ENCODE measurements around the gene RAI14.

The RAI14 gene

DNA sequence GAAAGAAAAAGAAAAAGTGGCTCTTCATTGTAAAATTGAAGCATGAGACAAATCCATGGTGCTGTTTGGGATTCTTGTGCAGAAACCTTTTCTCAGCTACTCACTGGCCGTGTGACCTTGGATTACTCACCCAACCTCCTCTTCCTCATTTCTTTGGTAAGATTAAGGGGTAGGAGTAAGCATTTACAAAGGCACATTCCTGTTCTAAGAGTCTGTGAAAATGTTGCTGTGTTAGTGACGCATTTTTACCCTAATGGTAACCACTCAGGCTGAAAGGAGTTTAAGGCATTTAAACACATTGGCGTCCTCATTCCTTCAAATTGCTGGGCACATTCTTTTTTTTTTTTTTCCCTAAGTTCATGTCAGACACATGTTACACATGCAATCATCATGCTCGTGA lies 4.3 kb downstream of the RAI14 start:
- H3K4me3 ChIP-seq (replicated peaks; ENCODE audit: low read depth, low read length) = no peak overlapping the region
- peak; percentile 74 for DNase-seq (ENCODE audit: extremely low read depth, low read depth)
- TF ChIP-seq, protein P1, sequence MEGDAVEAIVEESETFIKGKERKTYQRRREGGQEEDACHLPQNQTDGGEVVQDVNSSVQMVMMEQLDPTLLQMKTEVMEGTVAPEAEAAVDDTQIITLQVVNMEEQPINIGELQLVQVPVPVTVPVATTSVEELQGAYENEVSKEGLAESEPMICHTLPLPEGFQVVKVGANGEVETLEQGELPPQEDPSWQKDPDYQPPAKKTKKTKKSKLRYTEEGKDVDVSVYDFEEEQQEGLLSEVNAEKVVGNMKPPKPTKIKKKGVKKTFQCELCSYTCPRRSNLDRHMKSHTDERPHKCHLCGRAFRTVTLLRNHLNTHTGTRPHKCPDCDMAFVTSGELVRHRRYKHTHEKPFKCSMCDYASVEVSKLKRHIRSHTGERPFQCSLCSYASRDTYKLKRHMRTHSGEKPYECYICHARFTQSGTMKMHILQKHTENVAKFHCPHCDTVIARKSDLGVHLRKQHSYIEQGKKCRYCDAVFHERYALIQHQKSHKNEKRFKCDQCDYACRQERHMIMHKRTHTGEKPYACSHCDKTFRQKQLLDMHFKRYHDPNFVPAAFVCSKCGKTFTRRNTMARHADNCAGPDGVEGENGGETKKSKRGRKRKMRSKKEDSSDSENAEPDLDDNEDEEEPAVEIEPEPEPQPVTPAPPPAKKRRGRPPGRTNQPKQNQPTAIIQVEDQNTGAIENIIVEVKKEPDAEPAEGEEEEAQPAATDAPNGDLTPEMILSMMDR (IDR thresholded peaks at IDR 0.05; ENCODE audit: low read depth, low read length, missing control alignments) = no peak

DNA sequence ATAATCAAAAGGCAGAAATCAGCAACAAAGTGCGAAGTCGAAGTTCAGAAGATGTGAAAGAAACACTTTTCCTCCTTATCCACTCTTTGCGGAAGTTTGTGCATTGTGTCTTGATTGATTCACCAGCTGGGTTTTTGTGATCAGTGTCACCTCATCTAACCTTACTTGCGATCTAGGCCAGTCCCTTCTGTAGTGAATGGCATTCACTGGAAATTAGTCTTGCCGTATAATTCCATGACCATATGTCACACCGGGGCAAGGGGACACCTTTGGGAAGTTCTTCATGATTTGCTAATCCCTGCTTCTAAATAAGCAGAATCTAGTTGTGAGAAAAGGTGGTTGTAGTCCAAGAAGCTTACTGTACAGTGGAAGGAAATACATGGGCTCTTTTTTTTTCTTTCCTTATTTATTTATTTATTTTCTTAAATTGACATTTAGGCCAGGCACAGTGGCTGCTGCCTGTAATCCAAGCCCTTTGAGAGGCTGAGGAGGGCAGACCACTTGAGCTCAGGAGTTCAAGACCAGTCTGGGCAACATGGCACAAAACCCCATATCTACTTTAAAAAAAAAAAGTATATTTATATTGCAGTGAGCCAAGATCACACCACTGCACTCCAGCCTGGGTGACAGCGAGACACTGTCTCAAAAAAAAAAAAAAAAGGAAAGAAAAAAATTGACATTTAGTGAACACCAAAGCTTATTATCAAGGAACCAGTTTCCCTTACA lies 7.8 kb downstream of the RAI14 start:
- DNase-seq (ENCODE audit: extremely low read depth, low read depth) = no peak
- H3K4me3 ChIP-seq (replicated peaks; ENCODE audit: low read depth, low read length) = no peak overlapping the region
- TF ChIP-seq, protein P1 (IDR thresholded peaks at IDR 0.05; ENCODE audit: low read depth, low read length, missing control alignments) = no peak

DNA sequence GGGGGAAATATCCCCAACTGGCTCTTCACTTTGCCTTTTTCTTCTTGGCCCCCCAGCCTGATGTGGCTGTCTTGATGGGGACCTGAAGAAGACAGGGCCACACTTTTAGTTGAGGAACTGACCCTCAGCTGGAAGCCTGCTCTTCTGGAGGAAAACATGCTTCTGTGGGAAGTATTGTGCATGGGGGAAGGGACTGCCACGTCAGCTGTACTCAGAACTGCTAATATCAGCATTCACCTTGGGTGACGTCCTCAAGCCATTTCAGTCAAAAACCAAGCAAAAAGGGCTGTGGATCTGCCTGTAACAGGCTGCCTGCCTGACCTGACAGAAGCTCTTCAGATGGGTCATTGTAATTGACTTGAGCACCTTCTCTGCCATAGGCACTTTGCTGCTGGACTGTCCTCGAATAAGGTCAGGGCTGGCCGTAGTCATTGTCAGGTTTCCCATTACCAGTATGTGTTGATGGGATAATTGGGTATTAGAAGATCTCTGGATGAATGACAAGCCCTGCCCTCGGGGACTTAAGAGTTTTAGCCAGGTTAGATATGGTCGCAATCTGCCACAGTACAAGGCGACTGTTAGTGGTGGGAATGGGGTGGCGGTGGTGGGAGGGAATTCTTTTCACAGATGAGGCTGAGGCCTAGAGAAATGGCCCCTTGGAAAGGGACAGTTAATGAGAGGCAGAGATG lies 10.4 kb downstream of the RAI14 start:
- DNase-seq (ENCODE audit: extremely low read depth, low read depth) = no peak
- TF ChIP-seq, protein P1 (IDR thresholded peaks at IDR 0.05; ENCODE audit: low read depth, low read length, missing control alignments) = no peak
- no peak overlapping the region for H3K4me3 ChIP-seq (replicated peaks; ENCODE audit: low read depth, low read length)

DNA sequence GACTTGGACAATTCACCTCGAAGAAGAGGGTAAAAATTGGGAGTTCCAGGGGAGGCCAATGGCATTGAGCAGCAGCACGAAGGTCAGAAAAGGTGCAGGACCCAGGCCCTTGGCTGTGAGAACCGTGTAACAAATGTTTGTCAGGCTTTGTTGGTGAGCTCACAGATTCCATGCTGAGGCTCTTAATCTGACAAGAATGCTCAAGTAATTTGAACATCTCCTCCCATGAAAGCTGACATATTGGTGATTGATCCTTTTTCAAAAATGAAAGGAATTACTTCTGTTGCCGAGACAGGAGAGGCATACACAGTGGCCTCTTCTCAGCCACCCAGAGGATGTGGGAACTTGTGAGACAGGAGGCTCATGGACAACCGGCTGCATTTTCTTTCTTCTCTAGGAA lies 11.6 kb downstream of the RAI14 start:
- no peak for DNase-seq (ENCODE audit: extremely low read depth, low read depth)
- H3K4me3 ChIP-seq (replicated peaks; ENCODE audit: low read depth, low read length) = no peak overlapping the region
- TF ChIP-seq, protein P1 (IDR thresholded peaks at IDR 0.05; ENCODE audit: low read depth, low read length, missing control alignments) = no peak

DNA sequence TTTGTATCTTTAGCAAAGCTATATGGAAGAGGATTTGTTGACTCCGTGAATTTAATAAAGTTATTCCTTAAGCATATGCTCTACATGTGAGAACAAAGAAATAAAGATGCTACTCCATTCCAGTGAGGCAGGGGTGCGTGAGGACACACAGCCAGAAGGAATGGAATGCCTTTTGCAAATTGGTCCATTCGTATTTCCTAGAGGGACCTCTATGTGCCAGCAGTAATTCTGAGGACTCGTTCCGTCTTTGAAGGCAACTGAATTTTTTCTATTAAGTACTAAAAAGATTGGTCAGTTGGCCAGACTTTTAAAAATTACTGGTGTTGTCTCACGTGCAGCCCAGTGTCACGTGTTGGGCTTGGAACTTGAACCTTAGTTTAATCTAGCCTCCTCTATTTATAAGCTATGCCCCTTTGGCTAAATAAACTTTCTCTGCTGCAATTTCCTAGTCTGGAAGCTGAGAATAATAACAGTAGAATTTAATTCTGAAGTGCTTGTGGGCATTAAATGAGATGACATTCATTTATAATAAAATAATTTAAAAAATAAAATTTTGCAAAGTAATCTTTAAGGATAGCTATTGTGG lies 13.9 kb downstream of the RAI14 start:
- H3K4me3 ChIP-seq (replicated peaks; ENCODE audit: low read depth, low read length) = no peak overlapping the region
- TF ChIP-seq, protein P1 (IDR thresholded peaks at IDR 0.05; ENCODE audit: low read depth, low read length, missing control alignments) = no peak
- no peak for DNase-seq (ENCODE audit: extremely low read depth, low read depth)

DNA sequence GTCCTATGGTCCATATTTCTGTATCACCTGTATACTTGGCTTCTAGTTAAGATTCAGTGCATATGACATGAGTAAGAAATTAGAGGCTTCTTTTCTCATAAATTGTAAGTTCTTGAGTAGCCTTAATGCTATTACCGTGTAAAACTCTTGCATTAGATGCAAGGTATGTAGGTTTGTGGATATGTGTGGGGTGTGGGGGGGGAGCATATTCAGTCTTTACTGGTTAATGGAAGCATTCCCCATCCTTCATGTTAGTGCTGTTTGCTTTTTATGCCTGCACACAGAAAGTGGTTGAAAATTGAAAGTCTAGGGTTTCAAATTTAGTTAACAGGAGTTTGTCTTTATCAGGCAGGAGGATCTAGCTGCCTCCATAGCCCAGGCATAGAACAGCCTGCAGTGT lies 16.1 kb downstream of the RAI14 start:
- no peak for DNase-seq (ENCODE audit: extremely low read depth, low read depth)
- TF ChIP-seq, protein P1 (IDR thresholded peaks at IDR 0.05; ENCODE audit: low read depth, low read length, missing control alignments) = no peak
- H3K4me3 ChIP-seq (replicated peaks; ENCODE audit: low read depth, low read length) = no peak overlapping the region

Data from HFF-Myc (cell line).